Mesodermal cell (in vitro differentiated cells): ENCODE data around the gene SPAG9.

Source experiments
- H3K27ac ChIP-seq: 2 replicates; pipeline ENCODE4 v1.7.0; 2013; ENCODE audit warnings: mild to moderate bottlenecking, low read depth, low read length, moderate library complexity; ENCODE audit not compliant: severe bottlenecking
- H3K36me3 ChIP-seq: 2 replicates; pipeline ENCODE4 v1.7.1; 2013; ENCODE audit warnings: mild to moderate bottlenecking, low read length, moderate library complexity; ENCODE audit not compliant: control insufficient read depth, insufficient read depth
- H3K4me1 ChIP-seq: one replicate; pipeline ENCODE4 v1.7.1; 2013; ENCODE audit warnings: mild to moderate bottlenecking, low read length; ENCODE audit not compliant: insufficient read depth, control insufficient read depth, poor library complexity, severe bottlenecking
- H3K4me3 ChIP-seq: 2 replicates; pipeline ENCODE4 v1.7.0; 2013; ENCODE audit warnings: low read length, control low read depth, mild to moderate bottlenecking; ENCODE audit not compliant: insufficient read depth, poor library complexity, severe bottlenecking; ENCODE audit errors: extremely low read depth
- H3K9me3 ChIP-seq: 2 replicates; pipeline ENCODE4 v1.7.1; 2013; ENCODE audit warnings: mild to moderate bottlenecking, low read length, moderate library complexity; ENCODE audit not compliant: control insufficient read depth
- WGBS, 2 experiments: methylation state at CpG; one replicate each; pipeline ENCODE4 v1.1.5; 2013; ENCODE audit warnings: missing lambda C conversion rate in 2 of 2; ENCODE audit not compliant: insufficient coverage in 2 of 2; 5-methylcytosine and 5-hydroxymethylcytosine counted together

Gene SPAG9

GRCh38 chr17:50979524-50979927, 141.1 kb downstream of the SPAG9 start:
- peaks cover 5% of the 10 kb centered on the region for H3K4me1 ChIP-seq
- H3K9me3 ChIP-seq = no peaks in the 10 kb centered on the region
- peaks cover 78% of the 10 kb centered on the region for H3K36me3 ChIP-seq
- H3K4me3 ChIP-seq = no peak overlapping the region
- H3K27ac ChIP-seq = no peak overlapping the region
- 89 to 100% methylated on average over 1 to 2 of the region's 10 CpGs for WGBS, 2 experiments

- H3K4me1 ChIP-seq = peaks cover 5% of the 10 kb centered on the region
- no peaks in the 10 kb centered on the region for H3K9me3 ChIP-seq
- no peak overlapping the region for H3K27ac ChIP-seq
- no peak overlapping the region for H3K4me3 ChIP-seq
- WGBS, 2 experiments = 83 to 100% methylated on average over 1 to 2 of the region's 4 CpGs
- peaks cover 79% of the 10 kb centered on the region for H3K36me3 ChIP-seq
These were observed 143.0 kb downstream of the SPAG9 start for GRCh38 chr17:50977487-50978159.

- WGBS, 2 experiments = 80% methylated on average over 1 of the region's 2 CpGs; no CpG with 5 or more reads in 1 of the 2 experiments
- Histone ChIP-seq H3K27ac (no peak overlapping the region), H3K4me3 (no peak overlapping the region), H3K4me1 (peaks cover 5% of the 10 kb centered on the region), H3K9me3 (no peaks in the 10 kb centered on the region), H3K36me3 (peaks cover 76% of the 10 kb centered on the region)
These were observed 143.7 kb downstream of the SPAG9 start for GRCh38 chr17:50976951-50977472.

- 95 to 100% methylated on average over 1 to 4 of the region's 7 CpGs for WGBS, 2 experiments
- Histone ChIP-seq H3K27ac (no peak overlapping the region), H3K4me3 (no peak overlapping the region), H3K9me3 (no peaks in the 10 kb centered on the region), H3K36me3 (peaks cover 65% of the 10 kb centered on the region), H3K4me1 (peaks cover 5% of the 10 kb centered on the region)
These were observed 146.8 kb downstream of the SPAG9 start for GRCh38 chr17:50973557-50974494.

GRCh38 chr17:50972577-50972976, 148.1 kb downstream of the SPAG9 start:
- Histone ChIP-seq H3K27ac (no peak overlapping the region), H3K36me3 (peaks cover 58% of the 10 kb centered on the region), H3K4me3 (no peak overlapping the region), H3K9me3 (no peaks in the 10 kb centered on the region), H3K4me1 (peaks cover 5% of the 10 kb centered on the region)
- WGBS, 2 experiments = 100% methylated on average over 1 to 2 of the region's 5 CpGs

GRCh38 chr17:50967795-50968194, 152.9 kb downstream of the SPAG9 start:
- Histone ChIP-seq H3K27ac (no peak overlapping the region), H3K4me3 (no peak overlapping the region), H3K36me3 (peaks cover 45% of the 10 kb centered on the region), H3K9me3 (no peaks in the 10 kb centered on the region), H3K4me1 (no peaks in the 10 kb centered on the region)
- WGBS, 2 experiments = 86 to 100% methylated on average over 1 of the region's 1 CpG

- H3K9me3 ChIP-seq = no peaks in the 10 kb centered on the region
- peaks cover 44% of the 10 kb centered on the region for H3K36me3 ChIP-seq
- WGBS, 2 experiments = 100% methylated on average over 2 of the region's 3 CpGs; no CpG with 5 or more reads in 1 of the 2 experiments
- no peak overlapping the region for H3K27ac ChIP-seq
- no peaks in the 10 kb centered on the region for H3K4me1 ChIP-seq
- H3K4me3 ChIP-seq = no peak overlapping the region
These were observed 154.5 kb downstream of the SPAG9 start for GRCh38 chr17:50966163-50966666.

- no peak overlapping the region for H3K4me3 ChIP-seq
- H3K27ac ChIP-seq = no peak overlapping the region
- peaks cover 38% of the 10 kb centered on the region for H3K36me3 ChIP-seq
- WGBS, 2 experiments = no CpG with 5 or more reads among the region's 2 CpGs
- H3K4me1 ChIP-seq = no peaks in the 10 kb centered on the region
- H3K9me3 ChIP-seq = no peaks in the 10 kb centered on the region
These were observed 157.5 kb downstream of the SPAG9 start for GRCh38 chr17:50963139-50963538.

GRCh38 chr17:50961282-50962220, 159.1 kb downstream of the SPAG9 start:
- peaks cover 29% of the 10 kb centered on the region for H3K36me3 ChIP-seq
- no peak overlapping the region for H3K27ac ChIP-seq
- no peaks in the 10 kb centered on the region for H3K9me3 ChIP-seq
- 92 to 97% methylated on average over 4 of the region's 9 CpGs for WGBS, 2 experiments
- H3K4me1 ChIP-seq = peaks cover under 1% of the 10 kb centered on the region
- H3K4me3 ChIP-seq = no peak overlapping the region

- Histone ChIP-seq H3K9me3 (no peaks in the 10 kb centered on the region), H3K4me3 (no peak overlapping the region), H3K27ac (no peak overlapping the region), H3K4me1 (peaks cover 19% of the 10 kb centered on the region), H3K36me3 (peaks cover 19% of the 10 kb centered on the region)
- WGBS, 2 experiments = 85 to 100% methylated on average over 2 of the region's 2 CpGs
These were observed 161.3 kb downstream of the SPAG9 start for GRCh38 chr17:50959341-50959740.
